CMK (cell line): ENCODE data around the gene CLEC16A.
"Not testable (repeated sequence)": the region's sequence is repeated elsewhere in the genome, so short reads cannot be mapped to it uniquely, and the experiment has no call there.

Source experiments
- DNase-seq: peaks from one replicate; pipeline ENCODE4 v3.0.0-alpha.2; 2010; ENCODE audit warnings: low read depth

Gene CLEC16A

GRCh38 chr16:11099672-11100205 lies 155.4 kb downstream of the CLEC16A start:
- DNase-seq: no peak

DNA sequence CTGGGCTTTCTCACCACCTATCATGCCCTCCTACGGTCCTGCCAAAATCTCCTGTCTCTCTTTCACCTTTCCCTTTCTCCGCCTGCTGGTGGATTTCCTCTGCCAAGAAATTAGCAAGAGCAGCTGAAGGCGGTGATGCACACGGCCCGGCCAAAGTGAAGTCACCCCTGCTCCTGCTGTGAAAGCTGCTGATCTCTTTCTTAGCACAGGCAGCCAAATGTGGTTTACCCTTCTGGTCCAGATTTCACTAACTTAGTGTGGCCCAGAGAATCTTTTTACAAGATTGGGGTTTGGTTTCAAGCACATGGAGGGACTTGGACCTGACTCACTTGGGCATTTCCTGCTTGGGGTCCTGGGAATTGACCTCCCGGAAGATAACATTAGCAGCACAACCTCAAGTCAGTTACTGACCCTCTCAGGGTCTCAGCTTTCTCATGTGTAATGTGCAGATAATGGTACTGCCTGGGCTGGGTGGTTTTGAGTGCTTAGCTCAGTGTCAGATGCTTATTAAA lies 155.9 kb downstream of the CLEC16A start:
- DNase-seq: peak; percentile 88

DNA sequence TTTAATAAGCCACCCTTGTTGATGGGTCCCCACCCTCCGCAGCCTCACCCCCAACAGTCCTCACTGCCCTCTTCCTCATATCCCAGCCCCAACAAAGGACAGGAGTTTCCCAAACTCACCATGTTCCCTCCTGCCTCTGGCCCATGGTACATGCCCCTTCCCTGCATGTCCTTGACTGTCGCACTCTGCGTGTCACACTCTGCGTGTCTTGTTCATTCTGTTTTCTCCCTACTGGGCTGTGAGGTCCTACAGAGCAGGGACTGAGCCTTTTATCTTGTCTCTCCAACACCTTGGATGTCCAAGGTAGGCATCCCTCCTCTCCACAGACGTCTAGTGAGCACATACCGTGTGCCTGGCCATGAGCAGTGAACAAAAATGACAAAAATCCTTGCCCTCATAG lies 156.9 kb downstream of the CLEC16A start:
- no peak for DNase-seq

DNA sequence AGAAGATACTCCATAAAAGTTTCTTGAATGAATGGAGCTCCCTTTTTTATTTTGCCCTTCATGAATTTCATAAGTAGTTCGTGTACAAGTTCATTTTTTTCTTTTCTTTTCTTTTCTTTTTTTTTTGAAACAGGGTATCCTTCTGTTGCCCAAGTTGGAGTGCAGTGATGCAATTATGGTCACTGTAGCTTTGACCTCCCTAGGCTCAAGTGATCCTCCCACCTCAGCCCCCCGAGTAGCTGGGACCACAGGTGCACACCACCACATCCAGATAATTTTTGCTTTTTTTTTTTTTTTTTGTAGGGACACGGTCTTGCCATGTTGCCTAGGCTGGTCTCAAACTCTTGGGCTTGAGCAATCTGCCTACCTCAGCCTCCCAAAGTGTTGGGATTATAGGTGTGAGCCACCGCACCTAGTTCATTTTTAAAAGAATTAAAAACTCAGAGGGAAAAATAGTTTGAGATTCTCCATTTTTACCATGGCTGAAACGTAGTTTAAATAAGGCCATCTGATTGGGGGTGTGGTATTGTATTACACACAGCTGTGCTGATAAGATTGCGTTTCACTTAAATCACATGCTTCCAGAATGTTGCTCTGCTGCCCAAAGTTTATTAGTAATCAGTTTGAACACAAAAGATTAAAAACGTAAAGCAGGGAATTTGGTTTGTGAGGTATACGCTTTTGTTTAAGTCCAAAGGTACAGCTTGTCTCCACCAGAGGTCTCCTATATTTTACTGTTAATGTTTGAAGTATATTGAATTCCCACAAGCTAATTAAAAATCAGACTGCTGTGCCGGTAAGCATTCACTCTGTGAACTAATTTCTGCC lies 157.5 kb downstream of the CLEC16A start:
- peak; percentile 66 for DNase-seq

DNA sequence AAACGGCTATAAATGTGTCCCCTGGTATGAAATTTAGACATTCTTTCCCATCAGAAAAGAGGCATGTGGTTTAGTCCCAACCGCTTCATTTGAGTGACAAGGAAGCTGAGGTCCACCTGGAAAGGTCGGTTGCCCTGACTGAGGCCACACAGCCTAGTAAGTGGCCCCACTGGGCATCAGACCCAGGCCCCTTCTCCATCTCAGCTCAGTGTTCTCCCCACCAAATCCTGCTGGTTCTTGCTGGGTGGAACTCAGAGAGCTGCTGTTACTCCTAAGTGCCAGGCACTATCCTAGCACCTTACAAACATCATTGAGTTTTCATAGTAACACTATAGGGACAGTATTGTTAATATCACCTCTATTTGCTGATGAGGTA lies 158.1 kb downstream of the CLEC16A start:
- no peak for DNase-seq

DNA sequence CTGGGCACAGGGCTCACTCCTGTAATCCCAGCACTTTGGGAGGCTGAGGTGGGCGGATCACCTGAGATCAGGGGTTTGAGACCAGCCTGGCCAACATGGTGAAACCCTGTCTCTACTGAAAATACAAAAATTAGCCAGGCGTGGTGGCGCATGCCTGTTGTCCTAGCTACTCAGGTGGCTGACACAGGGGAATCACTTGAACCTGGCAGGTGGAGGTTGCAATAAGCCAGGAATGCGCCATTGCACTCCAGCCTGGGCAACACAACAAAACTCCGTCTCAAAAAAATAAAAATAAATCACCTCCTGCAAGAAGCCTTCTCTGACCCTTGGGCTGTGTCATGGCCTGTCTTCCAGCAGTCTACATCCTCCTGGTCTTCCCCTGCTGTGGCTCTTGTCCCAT lies 158.9 kb downstream of the CLEC16A start:
- DNase-seq: not testable (repeated sequence)

- no peak for DNase-seq
Observed at GRCh38 chr16:11104168-11105037, 160.0 kb downstream of the CLEC16A start.

DNA sequence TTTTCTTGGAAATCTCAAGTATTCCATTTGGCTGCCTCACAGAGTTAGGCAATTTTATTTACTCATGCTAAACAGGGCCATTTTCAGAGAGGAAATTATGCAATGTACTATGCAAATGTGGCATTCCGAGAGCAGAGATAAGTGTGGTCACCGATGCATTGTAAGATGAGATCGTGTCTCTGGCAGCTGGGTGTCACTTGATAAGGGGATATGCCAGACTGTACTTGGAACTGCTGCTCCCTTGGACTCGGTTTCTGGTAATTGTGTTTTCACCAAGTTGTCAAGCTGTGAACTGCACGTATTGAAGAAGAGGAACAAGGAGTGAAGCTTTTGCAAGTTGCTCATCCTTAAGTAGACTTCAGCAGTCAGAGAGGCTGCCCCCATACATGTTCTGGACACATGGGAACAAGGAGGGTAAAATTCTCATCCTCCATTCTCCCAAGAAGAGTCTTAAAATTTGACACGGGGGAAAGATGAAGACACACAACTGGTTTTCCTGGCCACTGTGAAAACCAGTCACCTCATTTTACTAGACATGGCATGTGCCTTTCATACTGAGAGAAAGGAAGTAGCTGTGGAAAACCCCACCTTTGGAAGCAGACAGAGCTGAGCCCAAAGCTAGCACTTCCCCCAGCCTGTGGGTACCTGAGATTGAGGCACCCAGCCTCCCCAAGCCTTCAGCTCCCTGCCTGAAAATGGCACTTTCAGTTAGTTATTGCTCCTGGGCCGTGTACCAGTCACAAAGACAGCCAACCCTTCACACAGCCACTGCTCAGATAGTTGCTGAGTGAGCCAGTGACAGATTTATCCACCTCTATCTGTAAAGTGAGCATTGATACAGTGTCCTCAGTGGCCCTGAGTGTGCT lies 160.9 kb downstream of the CLEC16A start:
- DNase-seq: peak; percentile 95

- no peak for DNase-seq
Observed at GRCh38 chr16:11106726-11107125, 162.4 kb downstream of the CLEC16A start.

GRCh38 chr16:11107780-11108465 lies 163.6 kb downstream of the CLEC16A start:
- no peak for DNase-seq

- no peak for DNase-seq
Observed at GRCh38 chr16:11108466-11108805, 164.1 kb downstream of the CLEC16A start.

DNA sequence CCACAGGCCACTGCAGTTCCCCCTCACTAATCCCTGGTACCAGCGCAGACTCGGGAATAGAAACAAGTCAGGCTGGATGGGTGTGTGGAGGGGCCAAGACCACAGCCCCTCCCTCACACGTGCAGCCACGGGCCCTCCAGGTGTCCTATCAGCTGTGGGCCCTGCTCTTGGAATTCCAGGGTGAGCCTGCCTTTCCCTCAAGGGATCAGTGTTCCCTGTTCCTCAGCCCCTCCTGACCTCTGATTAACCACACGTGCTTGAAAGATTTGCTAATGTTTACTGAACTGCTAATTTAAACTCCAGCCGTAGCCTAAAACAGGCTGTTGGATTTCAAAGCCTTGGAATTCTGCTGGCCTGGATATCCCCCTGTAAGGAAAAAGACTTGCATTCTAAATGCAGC lies 165.2 kb downstream of the CLEC16A start:
- no peak for DNase-seq

DNA sequence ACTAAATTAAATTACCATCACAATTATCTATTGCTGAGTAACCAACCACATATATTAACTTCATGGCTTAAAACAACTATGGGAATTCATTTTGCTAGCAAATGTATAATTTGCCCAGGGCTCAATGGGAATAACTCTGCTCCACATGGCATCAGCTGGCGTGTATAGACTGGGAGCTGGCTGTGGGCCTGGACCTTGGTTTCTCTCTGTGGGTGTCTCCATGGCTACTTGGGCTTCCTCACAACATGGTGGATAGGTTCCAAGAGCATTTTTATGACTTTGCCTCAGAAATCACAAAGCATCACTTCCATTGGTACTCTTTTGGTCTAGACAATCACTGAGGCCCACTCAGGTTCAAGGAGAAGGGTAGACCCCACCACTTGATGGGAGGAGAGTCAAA lies 166.8 kb downstream of the CLEC16A start:
- no peak for DNase-seq

DNA sequence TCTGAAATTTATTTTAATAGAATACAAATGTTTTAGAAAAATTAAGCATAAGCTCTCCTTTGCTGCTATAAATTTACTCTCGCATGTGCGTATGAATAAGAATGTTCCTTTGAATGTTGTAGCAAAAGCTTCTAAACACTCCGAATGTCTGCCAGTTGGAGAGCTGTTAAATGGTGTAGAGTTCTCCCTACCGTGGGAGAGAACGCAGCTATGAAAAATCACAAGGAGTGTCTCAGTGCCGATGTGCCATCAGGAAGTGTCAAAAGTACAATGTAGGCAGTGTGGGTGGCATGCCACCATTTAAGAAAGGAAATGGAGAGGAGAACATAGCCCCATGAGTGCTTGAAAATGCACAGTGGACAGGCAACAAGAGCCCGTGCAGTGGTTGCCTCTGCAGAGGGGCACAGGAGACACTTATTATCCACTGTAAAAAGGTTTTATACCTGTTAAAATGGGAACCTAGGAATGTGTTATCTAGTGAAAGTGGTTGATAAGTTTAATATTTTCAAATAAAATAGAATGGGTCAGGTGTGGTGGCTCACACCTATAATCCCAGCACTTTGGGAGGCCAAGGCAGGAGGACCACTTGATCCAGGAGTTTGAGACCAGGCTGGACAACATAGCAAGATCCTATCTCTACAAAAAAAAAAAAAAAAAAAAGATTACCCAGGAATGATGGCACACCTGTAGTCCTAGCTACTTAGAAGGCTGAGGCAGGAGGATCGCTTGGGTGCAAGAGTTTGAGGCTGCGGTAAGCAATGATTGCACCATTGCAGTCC lies 167.7 kb downstream of the CLEC16A start:
- no peak for DNase-seq

- DNase-seq: no peak
Observed at GRCh38 chr16:11112723-11113348, 168.5 kb downstream of the CLEC16A start.

DNA sequence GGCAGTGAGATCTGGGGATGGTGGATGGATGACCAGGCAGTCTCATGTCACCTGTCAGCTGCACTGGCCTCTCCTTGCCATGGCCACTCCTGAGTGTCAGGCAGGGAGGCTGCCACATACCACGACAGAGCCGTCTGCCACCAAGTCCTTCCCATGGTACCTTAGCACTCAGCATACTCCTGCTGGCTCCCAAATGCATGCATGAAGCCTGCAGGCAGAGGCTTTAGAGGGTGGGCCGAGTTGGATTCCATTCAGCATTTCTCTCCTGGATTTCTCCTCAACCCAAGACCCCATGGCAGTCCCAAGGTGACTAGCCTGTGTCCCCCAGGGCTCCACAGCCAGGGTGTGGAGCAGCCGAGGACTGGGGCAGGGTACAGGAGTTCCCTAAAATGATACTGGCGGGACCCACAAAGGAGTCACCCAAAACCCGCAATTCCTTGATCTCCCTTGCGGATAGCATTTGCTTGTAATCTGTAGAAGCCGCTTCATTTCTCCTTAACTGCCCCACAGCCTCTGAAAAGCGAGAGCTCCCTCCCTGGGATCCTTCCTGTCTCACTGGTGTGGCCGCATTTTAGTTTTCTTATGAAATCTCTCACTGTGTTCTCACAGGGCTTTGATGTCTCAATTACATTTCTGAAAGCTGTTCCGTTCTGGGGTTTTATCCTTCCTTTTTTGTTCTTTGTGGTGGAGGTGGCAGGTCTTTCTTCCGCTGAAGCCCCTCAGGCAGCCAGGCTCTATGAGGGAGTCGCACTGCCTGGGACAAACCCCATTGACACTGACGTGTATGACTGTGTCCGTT lies 170.2 kb downstream of the CLEC16A start:
- no peak for DNase-seq

DNA sequence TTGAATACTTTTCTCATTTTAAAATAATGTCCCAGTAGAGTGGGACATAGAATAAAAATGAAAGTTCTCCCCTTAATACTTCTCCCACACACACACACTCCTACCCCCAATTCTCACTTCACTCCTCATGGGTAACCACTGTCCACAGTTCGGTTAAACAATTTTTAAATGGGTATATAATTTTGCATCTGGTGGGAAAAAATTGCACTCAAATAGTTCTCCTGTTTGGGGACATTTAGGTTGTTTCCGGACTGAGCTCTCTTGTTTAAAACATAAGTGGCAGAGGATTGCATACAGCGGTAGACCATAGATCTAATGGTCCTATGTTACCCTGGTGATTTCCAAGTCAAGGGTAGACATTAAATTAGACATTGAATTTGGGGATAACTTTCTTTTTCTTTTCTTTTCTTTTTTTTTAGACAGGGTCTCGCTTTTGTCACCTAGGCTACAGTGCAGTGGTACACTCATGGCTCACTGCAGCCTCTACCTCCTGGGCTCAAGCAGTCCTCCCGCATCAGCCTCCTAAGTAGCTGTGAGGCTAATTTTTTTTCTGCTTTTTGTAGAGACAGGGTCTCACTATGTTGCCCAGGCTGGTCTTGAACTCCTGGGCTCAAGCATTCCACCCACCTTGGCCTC lies 173.3 kb downstream of the CLEC16A start:
- DNase-seq: no peak

DNA sequence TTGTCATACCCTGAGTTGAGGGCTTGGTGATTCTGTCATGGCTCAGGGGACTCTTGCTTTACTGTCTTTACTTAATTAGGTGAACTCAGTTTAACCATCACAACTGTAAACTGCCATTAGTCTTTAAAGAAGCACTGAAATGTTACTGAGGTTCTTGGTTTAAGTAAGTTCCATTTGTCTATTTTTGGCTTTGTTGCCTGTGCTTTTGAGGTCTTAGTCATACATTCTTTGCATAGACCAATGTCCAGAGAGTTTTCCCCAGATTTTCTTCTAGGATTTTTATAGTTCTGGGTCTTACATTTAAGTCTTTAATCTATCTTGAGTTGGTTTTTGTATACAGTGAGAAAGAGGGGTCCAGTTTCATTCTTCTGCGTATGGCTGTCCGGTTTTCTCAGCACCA lies 174.1 kb downstream of the CLEC16A start:
- no peak for DNase-seq
